ENCODE data around the gene LRCH2.

LRCH2 gene, protein sequence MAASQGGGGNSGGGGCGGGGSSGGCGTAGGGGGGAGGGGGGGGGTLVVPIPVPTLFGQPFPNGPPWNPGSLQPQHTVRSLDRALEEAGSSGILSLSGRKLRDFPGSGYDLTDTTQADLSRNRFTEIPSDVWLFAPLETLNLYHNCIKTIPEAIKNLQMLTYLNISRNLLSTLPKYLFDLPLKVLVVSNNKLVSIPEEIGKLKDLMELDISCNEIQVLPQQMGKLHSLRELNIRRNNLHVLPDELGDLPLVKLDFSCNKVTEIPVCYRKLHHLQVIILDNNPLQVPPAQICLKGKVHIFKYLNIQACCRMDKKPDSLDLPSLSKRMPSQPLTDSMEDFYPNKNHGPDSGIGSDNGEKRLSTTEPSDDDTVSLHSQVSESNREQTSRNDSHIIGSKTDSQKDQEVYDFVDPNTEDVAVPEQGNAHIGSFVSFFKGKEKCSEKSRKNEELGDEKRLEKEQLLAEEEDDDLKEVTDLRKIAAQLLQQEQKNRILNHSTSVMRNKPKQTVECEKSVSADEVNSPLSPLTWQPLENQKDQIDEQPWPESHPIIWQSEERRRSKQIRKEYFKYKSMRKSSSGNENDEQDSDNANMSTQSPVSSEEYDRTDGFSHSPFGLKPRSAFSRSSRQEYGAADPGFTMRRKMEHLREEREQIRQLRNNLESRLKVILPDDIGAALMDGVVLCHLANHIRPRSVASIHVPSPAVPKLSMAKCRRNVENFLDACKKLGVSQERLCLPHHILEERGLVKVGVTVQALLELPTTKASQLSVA

DNA sequence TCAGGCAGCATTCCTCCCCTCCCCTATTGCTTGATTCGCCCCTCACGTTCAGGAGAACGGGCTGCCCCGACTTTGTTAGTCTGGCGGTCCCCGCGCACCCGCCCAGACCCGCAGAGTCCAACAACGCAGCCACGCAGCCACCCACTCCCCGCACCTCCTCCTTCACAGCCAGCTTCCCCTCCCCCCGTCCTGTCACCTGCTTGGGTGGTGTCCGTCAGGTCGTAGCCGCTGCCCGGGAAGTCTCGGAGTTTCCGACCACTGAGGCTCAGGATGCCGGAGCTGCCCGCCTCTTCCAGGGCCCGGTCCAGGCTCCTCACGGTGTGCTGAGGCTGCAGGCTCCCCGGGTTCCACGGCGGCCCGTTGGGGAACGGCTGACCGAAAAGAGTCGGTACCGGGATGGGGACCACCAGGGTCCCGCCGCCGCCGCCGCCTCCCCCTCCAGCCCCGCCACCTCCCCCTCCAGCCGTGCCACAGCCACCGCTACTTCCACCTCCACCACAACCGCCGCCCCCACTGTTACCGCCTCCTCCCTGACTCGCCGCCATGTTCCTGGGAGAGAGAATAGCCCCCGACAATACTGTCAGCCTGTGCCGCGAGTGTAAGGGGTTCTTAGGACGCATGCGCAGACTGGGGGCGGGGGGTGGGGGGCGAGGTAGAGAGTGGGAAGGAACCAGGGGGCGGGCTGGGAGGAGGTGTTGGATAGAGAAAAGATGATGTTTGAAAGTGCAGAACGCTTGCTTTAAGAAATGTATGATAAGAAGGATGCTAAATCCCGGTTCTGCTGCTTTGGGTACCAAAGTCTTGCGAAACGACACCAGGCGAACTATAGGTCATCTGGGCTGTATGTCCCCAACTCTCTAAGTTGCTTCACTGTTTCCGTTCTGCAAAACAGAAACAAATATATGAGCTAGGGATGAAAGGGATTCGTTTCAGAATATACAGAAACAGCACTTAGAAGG lies at the start of gene LRCH2:
TSS of gene LRCH2 (minus strand) at position 600 of the 959 bp plus-strand sequence. CDS start at position 545, 55 bp downstream.
- H3K4me3 ChIP-seq (replicated peaks in 1 of 2; ENCODE audit: low read depth in 2 of 2, low read length in 2 of 2): peak within 1 kb of the TSS; percentile 54 to 69
- TF ChIP-seq, protein P1, sequence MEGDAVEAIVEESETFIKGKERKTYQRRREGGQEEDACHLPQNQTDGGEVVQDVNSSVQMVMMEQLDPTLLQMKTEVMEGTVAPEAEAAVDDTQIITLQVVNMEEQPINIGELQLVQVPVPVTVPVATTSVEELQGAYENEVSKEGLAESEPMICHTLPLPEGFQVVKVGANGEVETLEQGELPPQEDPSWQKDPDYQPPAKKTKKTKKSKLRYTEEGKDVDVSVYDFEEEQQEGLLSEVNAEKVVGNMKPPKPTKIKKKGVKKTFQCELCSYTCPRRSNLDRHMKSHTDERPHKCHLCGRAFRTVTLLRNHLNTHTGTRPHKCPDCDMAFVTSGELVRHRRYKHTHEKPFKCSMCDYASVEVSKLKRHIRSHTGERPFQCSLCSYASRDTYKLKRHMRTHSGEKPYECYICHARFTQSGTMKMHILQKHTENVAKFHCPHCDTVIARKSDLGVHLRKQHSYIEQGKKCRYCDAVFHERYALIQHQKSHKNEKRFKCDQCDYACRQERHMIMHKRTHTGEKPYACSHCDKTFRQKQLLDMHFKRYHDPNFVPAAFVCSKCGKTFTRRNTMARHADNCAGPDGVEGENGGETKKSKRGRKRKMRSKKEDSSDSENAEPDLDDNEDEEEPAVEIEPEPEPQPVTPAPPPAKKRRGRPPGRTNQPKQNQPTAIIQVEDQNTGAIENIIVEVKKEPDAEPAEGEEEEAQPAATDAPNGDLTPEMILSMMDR (IDR thresholded peaks at IDR 0.05; ENCODE audit: low read depth, low read length): no peak
- DNase-seq (ENCODE audit: low read depth in 2 of 2): peak; percentile 1 to 58

DNA sequence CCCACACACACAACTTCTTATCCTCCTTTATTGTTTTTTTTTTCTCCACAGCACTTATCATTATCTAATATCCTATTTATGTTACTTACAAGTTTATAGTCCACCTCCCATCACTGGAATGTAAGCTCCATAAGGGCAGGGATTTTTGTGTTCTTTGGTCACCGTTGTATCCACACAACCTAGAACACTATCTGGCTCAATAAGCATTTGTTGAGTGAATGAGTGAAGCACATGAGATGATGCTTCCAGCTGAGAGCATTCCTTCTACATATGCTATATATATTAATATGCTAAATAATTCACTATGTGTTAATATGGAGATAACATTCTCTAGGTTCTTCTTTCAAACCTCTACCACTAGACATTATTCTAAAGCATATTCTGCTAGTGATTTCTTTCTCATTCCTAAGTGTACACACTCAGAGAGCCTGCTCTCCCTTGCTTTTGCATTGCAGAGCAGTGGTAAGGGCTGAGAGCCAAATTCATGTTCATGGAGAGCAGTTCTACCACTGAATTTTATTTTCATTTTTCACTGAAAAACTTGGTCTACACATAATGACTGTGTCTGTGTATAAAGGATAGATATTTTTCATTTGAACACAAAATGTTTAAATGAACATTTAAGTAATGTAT lies 35.3 kb upstream of the LRCH2 start:
- no peak for DNase-seq (ENCODE audit: low read depth in 2 of 2)
- TF ChIP-seq, protein P1 (IDR thresholded peaks at IDR 0.05; ENCODE audit: low read depth, low read length): no peak
- H3K4me3 ChIP-seq (replicated peaks in 1 of 2; ENCODE audit: low read depth in 2 of 2, low read length in 2 of 2): no peak overlapping the region

DNA sequence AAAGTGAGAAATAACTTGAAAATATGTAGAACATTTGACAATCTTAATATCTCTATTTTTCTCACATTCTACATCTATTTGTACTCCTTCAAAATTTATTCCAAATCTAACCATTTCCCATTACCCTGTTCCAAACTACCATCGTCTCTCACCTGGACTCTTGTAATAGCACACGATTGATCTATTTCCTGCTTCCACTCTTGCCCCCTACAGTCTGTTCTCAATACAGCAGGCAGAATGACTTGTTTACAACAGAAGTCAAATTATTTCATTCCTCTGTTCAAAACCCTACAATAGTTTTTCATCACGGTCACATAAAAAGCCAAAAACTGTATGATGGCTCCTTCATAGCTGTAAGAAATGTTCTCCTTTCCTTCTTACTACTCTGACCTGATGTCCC lies 34.5 kb upstream of the LRCH2 start:
- peak in 1 of 2 donors; percentile 1 for DNase-seq (ENCODE audit: low read depth in 2 of 2)
- H3K4me3 ChIP-seq (replicated peaks in 1 of 2; ENCODE audit: low read depth in 2 of 2, low read length in 2 of 2): no peak overlapping the region
- TF ChIP-seq, protein P1 (IDR thresholded peaks at IDR 0.05; ENCODE audit: low read depth, low read length): peak; percentile 25

DNA sequence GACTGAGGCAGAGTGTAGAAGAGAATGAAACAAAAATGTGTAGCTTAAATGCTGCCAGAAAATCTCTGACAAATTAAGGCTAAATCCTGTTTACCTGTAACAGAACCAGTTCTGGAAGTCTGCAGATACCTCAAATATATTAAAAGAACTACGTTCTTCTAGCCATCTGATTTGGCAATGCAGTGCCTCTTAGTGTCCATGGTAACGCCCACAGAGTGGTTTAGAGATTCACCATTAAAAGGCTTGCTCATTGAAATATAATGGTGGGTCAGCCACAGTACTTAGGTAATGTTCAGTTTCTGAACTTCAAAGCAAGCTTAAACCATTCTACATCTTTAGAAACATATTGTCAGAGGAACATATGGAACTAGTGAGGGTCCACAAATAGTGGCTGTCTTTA lies 32.4 kb upstream of the LRCH2 start:
- DNase-seq (ENCODE audit: low read depth in 2 of 2): no peak
- TF ChIP-seq, protein P1 (IDR thresholded peaks at IDR 0.05; ENCODE audit: low read depth, low read length): no peak
- no peak overlapping the region for H3K4me3 ChIP-seq (replicated peaks in 1 of 2; ENCODE audit: low read depth in 2 of 2, low read length in 2 of 2)

DNA sequence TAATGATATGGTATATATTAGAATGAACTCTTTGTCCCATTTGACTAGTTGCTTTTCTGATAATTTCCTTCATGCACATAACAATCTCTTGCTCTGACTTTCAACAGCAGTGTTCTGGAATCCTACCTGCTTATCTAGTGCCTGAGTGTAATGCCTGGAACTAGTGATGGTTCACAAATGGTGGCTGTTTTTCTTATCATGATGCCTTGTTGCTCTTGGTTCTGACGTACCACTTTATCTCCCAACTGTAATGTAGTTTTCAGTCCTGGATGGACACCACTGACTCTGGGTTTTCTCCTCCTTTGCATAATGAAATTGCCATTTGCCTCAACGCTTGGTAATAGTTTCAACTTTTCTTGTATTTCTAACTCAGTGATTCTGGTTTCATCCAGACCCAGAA lies 30.1 kb upstream of the LRCH2 start:
- DNase-seq (ENCODE audit: low read depth in 2 of 2): no peak
- TF ChIP-seq, protein P1 (IDR thresholded peaks at IDR 0.05; ENCODE audit: low read depth, low read length): no peak
- no peak overlapping the region for H3K4me3 ChIP-seq (replicated peaks in 1 of 2; ENCODE audit: low read depth in 2 of 2, low read length in 2 of 2)

DNA sequence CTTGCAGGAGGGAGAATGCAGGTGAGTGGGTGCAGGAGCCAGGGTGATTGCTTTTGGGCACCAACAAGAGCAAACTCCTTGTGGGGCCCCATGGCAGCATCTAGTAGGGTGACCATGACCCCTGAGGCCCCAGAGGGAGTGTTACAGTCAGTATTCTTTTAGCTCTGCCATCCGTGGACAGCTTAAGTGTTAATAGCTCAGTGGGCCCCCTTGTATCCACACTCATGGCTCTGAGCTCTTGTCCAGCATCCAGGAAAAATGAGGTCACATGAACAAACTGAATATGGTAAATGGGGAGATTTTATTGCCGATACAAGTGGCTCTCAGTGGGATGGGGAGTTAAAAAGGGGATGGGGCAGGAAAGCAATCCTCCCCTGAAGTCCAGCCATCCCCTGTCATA lies 27.3 kb upstream of the LRCH2 start:
- DNase-seq (ENCODE audit: low read depth in 2 of 2): no peak
- TF ChIP-seq, protein P1 (IDR thresholded peaks at IDR 0.05; ENCODE audit: low read depth, low read length): no peak

More for the DNA sequence above, 27.3 kb upstream of the LRCH2 start:
- no peak overlapping the region for H3K4me3 ChIP-seq (replicated peaks in 1 of 2; ENCODE audit: low read depth in 2 of 2, low read length in 2 of 2)
